ENCODE data around the gene BCORL1.

GRCh38 chrX:130013661-130014060 lies 31.2 kb downstream of the BCORL1 start:
- TF ChIP-seq CTCF (conservative IDR thresholded peaks at IDR 0.05; ENCODE audit: low read length) (no peak), EZH2phosphoT487 (IDR thresholded peaks at IDR 0.05; ENCODE audit: borderline replicate concordance, low read depth, low read length) (no peak)

Measured in OCI-LY7 (cell line).